ENCODE data around the gene SPTAN1. TPM values are rescaled to one million over a fixed set of nuclear protein-coding genes. Genes with fewer than 3 reads are reported as not detected.

SPTAN1 gene
- total and polyA plus RNA-seq, 2 donors: 109 to 136 TPM

GRCh38 chr9:128632486-128632885, 80.1 kb downstream of the SPTAN1 start:
- 97% methylated on average over 14 of the region's 14 CpGs for WGBS
- no peaks in the 10 kb centered on the region for H3K4me1 ChIP-seq (ENCODE audit: control insufficient read depth in 2 of 2, insufficient read depth in 2 of 2, low read length in 2 of 2)

DNA sequence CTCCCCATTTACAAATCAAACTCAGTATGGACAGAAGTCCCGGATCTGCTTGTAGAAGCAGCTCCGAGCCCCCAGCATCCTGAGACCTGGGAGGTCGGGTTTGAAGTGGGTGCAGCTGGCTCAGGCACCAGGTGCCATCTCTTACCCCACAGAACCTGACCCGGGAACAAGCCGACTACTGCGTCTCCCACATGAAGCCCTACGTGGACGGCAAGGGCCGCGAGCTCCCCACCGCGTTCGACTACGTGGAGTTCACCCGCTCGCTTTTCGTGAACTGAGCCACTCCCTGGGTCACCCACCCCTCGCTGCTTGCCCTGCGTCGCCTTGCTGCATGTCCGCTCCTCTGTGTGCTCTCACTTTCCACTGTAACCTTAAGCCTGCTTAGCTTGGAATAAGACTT, 80.7 kb downstream of the SPTAN1 start:
- H3K4me3 ChIP-seq (ENCODE audit: low read length in 2 of 2): no peak overlapping the region
- 98% methylated on average over 21 of the region's 21 CpGs for WGBS
- no peak for DNase-seq (ENCODE audit: low read depth in 6 of 9, low spot score in 9 of 9)
- H3K36me3 ChIP-seq (ENCODE audit: control insufficient read depth in 2 of 2, insufficient read depth in 2 of 2, low read length in 1 of 2): peaks cover 85% of the 10 kb centered on the region in 2 donors
- H3K27ac ChIP-seq (ENCODE audit: low read depth in 1 of 2, low read length in 1 of 2): no peak overlapping the region
- no peaks in the 10 kb centered on the region for H3K4me1 ChIP-seq (ENCODE audit: control insufficient read depth in 2 of 2, insufficient read depth in 2 of 2, low read length in 2 of 2)
- H3K27me3 ChIP-seq (ENCODE audit: control insufficient read depth in 2 of 2, insufficient read depth in 1 of 2, low read length in 1 of 2): no peaks in the 10 kb centered on the region
- H3K9me3 ChIP-seq (ENCODE audit: control insufficient read depth in 2 of 2, insufficient read depth in 1 of 2, low read length in 1 of 2): no peaks in the 10 kb centered on the region

More at GRCh38 chr9:128632486-128632885, 80.1 kb downstream of the SPTAN1 start:
- H3K27ac ChIP-seq (ENCODE audit: low read depth in 1 of 2, low read length in 1 of 2): no peak overlapping the region
- H3K36me3 ChIP-seq (ENCODE audit: control insufficient read depth in 2 of 2, insufficient read depth in 2 of 2, low read length in 1 of 2): peaks cover 86 to 91% of the 10 kb centered on the region in 2 donors
- H3K27me3 ChIP-seq (ENCODE audit: control insufficient read depth in 2 of 2, insufficient read depth in 1 of 2, low read length in 1 of 2): no peaks in the 10 kb centered on the region
- H3K4me3 ChIP-seq (ENCODE audit: low read length in 2 of 2): no peak overlapping the region
- no peaks in the 10 kb centered on the region for H3K9me3 ChIP-seq (ENCODE audit: control insufficient read depth in 2 of 2, insufficient read depth in 1 of 2, low read length in 1 of 2)
- no peak for DNase-seq (ENCODE audit: low read depth in 6 of 9, low spot score in 9 of 9)

DNA sequence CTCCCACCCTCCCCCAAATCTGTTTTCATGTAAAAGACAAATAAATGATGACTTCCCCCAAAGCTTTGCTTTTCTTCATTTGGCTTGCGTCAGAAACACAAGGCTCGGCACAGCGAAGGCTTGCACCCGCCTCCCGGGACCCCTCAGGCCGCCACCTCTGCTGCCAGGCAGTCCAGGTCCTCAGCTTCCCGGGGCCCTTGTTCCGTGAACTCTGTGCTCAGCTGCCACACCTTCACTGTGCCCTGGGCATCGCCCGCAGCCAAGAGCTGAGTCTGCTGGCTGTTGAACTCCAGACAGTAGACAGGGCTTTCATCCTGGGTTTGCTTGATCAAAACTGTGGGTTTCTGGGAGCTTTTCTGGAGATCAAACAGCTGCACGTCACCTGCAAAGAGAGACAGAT, 81.2 kb downstream of the SPTAN1 start:
- DNase-seq (ENCODE audit: low read depth in 6 of 9, low spot score in 9 of 9): no peak
- no peak overlapping the region for H3K27ac ChIP-seq (ENCODE audit: low read depth in 1 of 2, low read length in 1 of 2)
- no peaks in the 10 kb centered on the region for H3K9me3 ChIP-seq (ENCODE audit: control insufficient read depth in 2 of 2, insufficient read depth in 1 of 2, low read length in 1 of 2)
- no peak overlapping the region for H3K4me3 ChIP-seq (ENCODE audit: low read length in 2 of 2)
- WGBS: 93% methylated on average over 11 of the region's 11 CpGs
- H3K36me3 ChIP-seq (ENCODE audit: control insufficient read depth in 2 of 2, insufficient read depth in 2 of 2, low read length in 1 of 2): peaks cover 80 to 82% of the 10 kb centered on the region in 2 donors
- H3K27me3 ChIP-seq (ENCODE audit: control insufficient read depth in 2 of 2, insufficient read depth in 1 of 2, low read length in 1 of 2): no peaks in the 10 kb centered on the region
- no peaks in the 10 kb centered on the region for H3K4me1 ChIP-seq (ENCODE audit: control insufficient read depth in 2 of 2, insufficient read depth in 2 of 2, low read length in 2 of 2)

- H3K4me3 ChIP-seq (ENCODE audit: low read length in 2 of 2): no peak overlapping the region
- H3K27ac ChIP-seq (ENCODE audit: low read depth in 1 of 2, low read length in 1 of 2): no peak overlapping the region
- WGBS: 96% methylated on average over 10 of the region's 10 CpGs
- no peaks in the 10 kb centered on the region for H3K27me3 ChIP-seq (ENCODE audit: control insufficient read depth in 2 of 2, insufficient read depth in 1 of 2, low read length in 1 of 2)
- H3K36me3 ChIP-seq (ENCODE audit: control insufficient read depth in 2 of 2, insufficient read depth in 2 of 2, low read length in 1 of 2): peaks cover 78 to 79% of the 10 kb centered on the region in 2 donors
- H3K9me3 ChIP-seq (ENCODE audit: control insufficient read depth in 2 of 2, insufficient read depth in 1 of 2, low read length in 1 of 2): no peaks in the 10 kb centered on the region
- no peak for DNase-seq (ENCODE audit: low read depth in 6 of 9, low spot score in 9 of 9)
- H3K4me1 ChIP-seq (ENCODE audit: control insufficient read depth in 2 of 2, insufficient read depth in 2 of 2, low read length in 2 of 2): no peaks in the 10 kb centered on the region
Observed at GRCh38 chr9:128634111-128634510, 81.7 kb downstream of the SPTAN1 start.

- Histone ChIP-seq H3K27ac (ENCODE audit: low read depth in 1 of 2, low read length in 1 of 2) (no peak overlapping the region), H3K4me1 (ENCODE audit: control insufficient read depth in 2 of 2, insufficient read depth in 2 of 2, low read length in 2 of 2) (no peaks in the 10 kb centered on the region), H3K9me3 (ENCODE audit: control insufficient read depth in 2 of 2, insufficient read depth in 1 of 2, low read length in 1 of 2) (no peaks in the 10 kb centered on the region), H3K4me3 (ENCODE audit: low read length in 2 of 2) (no peak overlapping the region), H3K36me3 (ENCODE audit: control insufficient read depth in 2 of 2, insufficient read depth in 2 of 2, low read length in 1 of 2) (peaks cover 75% of the 10 kb centered on the region in 2 donors), H3K27me3 (ENCODE audit: control insufficient read depth in 2 of 2, insufficient read depth in 1 of 2, low read length in 1 of 2) (no peaks in the 10 kb centered on the region)
- WGBS: 94% methylated on average over 26 of the region's 26 CpGs
- DNase-seq (ENCODE audit: low read depth in 6 of 9, low spot score in 9 of 9): no peak
Observed at GRCh38 chr9:128634651-128635262, 82.4 kb downstream of the SPTAN1 start.

DNA sequence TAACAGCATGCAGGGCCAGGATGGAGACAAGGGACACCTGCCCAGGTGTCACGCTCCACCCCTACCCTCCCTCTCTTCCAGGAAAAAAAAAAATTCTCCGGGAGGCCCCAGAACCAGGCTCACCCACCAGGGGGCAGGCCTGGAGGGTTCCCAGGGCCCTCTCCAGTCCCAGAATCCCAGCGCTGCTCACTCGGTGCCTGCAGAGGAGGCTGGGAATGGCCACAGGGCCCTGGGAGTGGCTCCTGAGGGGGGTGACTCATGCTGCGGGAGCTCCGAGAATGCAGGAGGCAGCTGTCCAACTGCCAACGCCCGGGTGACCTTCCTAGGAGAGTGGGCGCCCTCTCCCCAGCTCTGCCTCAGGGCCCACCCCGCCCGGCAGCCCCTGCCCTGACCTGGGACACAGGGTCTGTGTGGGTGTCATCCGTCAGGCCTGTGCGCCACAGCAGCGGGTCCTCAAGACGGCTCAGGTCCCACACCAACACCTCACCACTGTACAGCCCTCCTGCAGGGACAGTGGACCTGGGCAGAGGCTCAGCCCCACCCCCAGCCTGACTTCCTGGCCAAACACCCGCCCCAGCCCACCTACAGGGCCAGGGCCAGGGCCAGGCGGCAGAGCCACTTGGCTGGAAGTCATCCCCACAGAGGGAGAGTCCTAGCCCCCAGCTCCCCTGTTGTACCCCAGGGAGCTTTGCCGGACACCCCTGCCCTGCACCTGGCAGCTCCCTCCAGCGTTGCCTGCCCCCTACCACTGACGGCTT, 83.1 kb downstream of the SPTAN1 start:
- Histone ChIP-seq H3K27me3 (ENCODE audit: control insufficient read depth in 2 of 2, insufficient read depth in 1 of 2, low read length in 1 of 2) (no peaks in the 10 kb centered on the region), H3K36me3 (ENCODE audit: control insufficient read depth in 2 of 2, insufficient read depth in 2 of 2, low read length in 1 of 2) (peaks cover 72% of the 10 kb centered on the region in 2 donors), H3K9me3 (ENCODE audit: control insufficient read depth in 2 of 2, insufficient read depth in 1 of 2, low read length in 1 of 2) (no peaks in the 10 kb centered on the region), H3K4me3 (ENCODE audit: low read length in 2 of 2) (no peak overlapping the region), H3K27ac (ENCODE audit: low read depth in 1 of 2, low read length in 1 of 2) (peak overlapping the region in 1 of 2 donors; percentile 72), H3K4me1 (ENCODE audit: control insufficient read depth in 2 of 2, insufficient read depth in 2 of 2, low read length in 2 of 2) (no peaks in the 10 kb centered on the region)
- WGBS: 92% methylated on average over 20 of the region's 20 CpGs
- DNase-seq (ENCODE audit: low read depth in 6 of 9, low spot score in 9 of 9): no peak

DNA sequence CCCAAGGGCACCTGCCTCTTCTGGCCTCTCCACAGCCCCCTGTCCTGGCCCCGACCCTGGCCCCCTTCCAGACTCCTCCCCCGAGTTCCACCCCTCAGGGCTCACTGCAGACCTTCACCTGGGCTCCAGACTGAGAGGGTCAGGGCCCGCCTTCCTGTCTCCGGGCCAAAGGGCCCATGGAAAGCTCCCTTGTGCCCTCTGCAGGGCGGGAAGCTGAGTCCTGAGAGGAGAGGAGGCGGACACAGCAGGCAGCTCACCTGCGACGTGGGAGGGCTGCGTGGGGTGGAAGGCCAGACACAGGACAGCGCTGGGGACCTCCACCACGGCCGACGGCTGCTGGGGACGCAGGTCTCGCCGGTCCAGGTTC, 83.6 kb downstream of the SPTAN1 start:
- no peaks in the 10 kb centered on the region for H3K27me3 ChIP-seq (ENCODE audit: control insufficient read depth in 2 of 2, insufficient read depth in 1 of 2, low read length in 1 of 2)
- peaks cover 70 to 75% of the 10 kb centered on the region in 2 donors for H3K36me3 ChIP-seq (ENCODE audit: control insufficient read depth in 2 of 2, insufficient read depth in 2 of 2, low read length in 1 of 2)
- 89% methylated on average over 16 of the region's 16 CpGs for WGBS
- no peak for DNase-seq (ENCODE audit: low read depth in 6 of 9, low spot score in 9 of 9)
- H3K27ac ChIP-seq (ENCODE audit: low read depth in 1 of 2, low read length in 1 of 2): no peak overlapping the region
- no peak overlapping the region for H3K4me3 ChIP-seq (ENCODE audit: low read length in 2 of 2)
- no peaks in the 10 kb centered on the region for H3K4me1 ChIP-seq (ENCODE audit: control insufficient read depth in 2 of 2, insufficient read depth in 2 of 2, low read length in 2 of 2)
- H3K9me3 ChIP-seq (ENCODE audit: control insufficient read depth in 2 of 2, insufficient read depth in 1 of 2, low read length in 1 of 2): no peaks in the 10 kb centered on the region

- 93% methylated on average over 20 of the region's 20 CpGs for WGBS
- H3K4me3 ChIP-seq (ENCODE audit: low read length in 2 of 2): no peak overlapping the region
Observed at GRCh38 chr9:128636556-128637530, 84.5 kb downstream of the SPTAN1 start.

More at GRCh38 chr9:128636556-128637530, 84.5 kb downstream of the SPTAN1 start:
- peaks cover 64 to 74% of the 10 kb centered on the region in 2 donors for H3K36me3 ChIP-seq (ENCODE audit: control insufficient read depth in 2 of 2, insufficient read depth in 2 of 2, low read length in 1 of 2)
- no peaks in the 10 kb centered on the region for H3K9me3 ChIP-seq (ENCODE audit: control insufficient read depth in 2 of 2, insufficient read depth in 1 of 2, low read length in 1 of 2)
- no peaks in the 10 kb centered on the region for H3K4me1 ChIP-seq (ENCODE audit: control insufficient read depth in 2 of 2, insufficient read depth in 2 of 2, low read length in 2 of 2)
- no peak for DNase-seq (ENCODE audit: low read depth in 6 of 9, low spot score in 9 of 9)
- H3K27me3 ChIP-seq (ENCODE audit: control insufficient read depth in 2 of 2, insufficient read depth in 1 of 2, low read length in 1 of 2): no peaks in the 10 kb centered on the region
- no peak overlapping the region for H3K27ac ChIP-seq (ENCODE audit: low read depth in 1 of 2, low read length in 1 of 2)
